HFF-Myc (cell line): ENCODE measurements around the gene P2RY6.
"Not testable (repeated sequence)": the region's sequence is repeated elsewhere in the genome, so short reads cannot be mapped to it uniquely, and the experiment has no call there.

Experiments
- DNase-seq: peaks from one replicate; pipeline ENCODE4 v3.0.0-alpha.2; 2011; ENCODE audit warnings: low read depth; ENCODE audit errors: extremely low read depth
- H3K4me3 ChIP-seq: replicated peaks from 2 replicates; pipeline ENCODE4 v1.5.1; 2011; ENCODE audit warnings: low read depth, mild to moderate bottlenecking, control low read depth, low read length
- CTCF ChIP-seq: IDR thresholded peaks from 2 replicates; pipeline ENCODE4 v1.5.1; 2012; ENCODE audit warnings: mild to moderate bottlenecking, low read depth, low read length, control low read depth; ENCODE audit errors: missing control alignments

Gene P2RY6

GRCh38 chr11:73228268-73229134 lies 43.6 kb upstream of the P2RY6 start:
- no peak for TF ChIP-seq CTCF
- no peak overlapping the region for H3K4me3 ChIP-seq
- DNase-seq = no peak

- DNase-seq = no peak
- no peak for TF ChIP-seq CTCF
- H3K4me3 ChIP-seq = no peak overlapping the region
Measured at GRCh38 chr11:73229321-73229895, 42.7 kb upstream of the P2RY6 start.

- no peak for DNase-seq
- no peak for TF ChIP-seq CTCF
- H3K4me3 ChIP-seq = no peak overlapping the region
Measured at GRCh38 chr11:73229896-73230875, 42.0 kb upstream of the P2RY6 start.

- TF ChIP-seq CTCF = no peak
- DNase-seq = no peak
- H3K4me3 ChIP-seq = no peak overlapping the region
Measured at GRCh38 chr11:73230931-73231330, 41.2 kb upstream of the P2RY6 start.

GRCh38 chr11:73232487-73232886 lies 39.7 kb upstream of the P2RY6 start:
- DNase-seq, H3K4me3 ChIP-seq: not testable (repeated sequence)

GRCh38 chr11:73233211-73233610 lies 38.9 kb upstream of the P2RY6 start:
- TF ChIP-seq CTCF = no peak

More at GRCh38 chr11:73233211-73233610, 38.9 kb upstream of the P2RY6 start:
- no peak for DNase-seq
- no peak overlapping the region for H3K4me3 ChIP-seq
